Heart left ventricle (tissue), 13 donors: Measurements from ENCODE around the gene LIMA1.
"Not testable (repeated sequence)": the region's sequence is repeated elsewhere in the genome, so short reads cannot be mapped to it uniquely, and the experiment has no call there.

ENCODE experiments used
- CTCF ChIP-seq, 12 donors: fragments of 200-600 bp; sonication (generic) in 4 of 12; IDR thresholded peaks; one replicate each; pipeline versions ENCODE4 v1.5.0 to v1.8.0; 2018 to 2022; ENCODE audit warnings: antibody characterized with exemption in 12 of 12, mild to moderate bottlenecking in 5 of 12
- POLR2A ChIP-seq, 2 donors: fragments of 450-650 bp; IDR thresholded peaks; one replicate each; pipeline ENCODE4 v1.6.1; 2017; ENCODE audit warnings: antibody characterized with exemption in 2 of 2, mild to moderate bottlenecking in 2 of 2, moderate library complexity in 2 of 2
- donor health status: ischemic (EF 13 %, LVEDD 7.1; RV severe dilation, severe dysfunction).
- donor health status: DM: no; HTN: yes; CAD: no.
- donor health status: DM: no; HTN: no; CAD: no.
- donor health status: ischemic (EF 25% LVEDD 6.9; RV normal size, moderate dysfunction).
- donor health status: ischemic (EF 25% LVEDD 5.7; RV mildly dilated, moderate dysfunction).
- donor health status: ischemic (EF 35%, LVEDD 5.7; RV mildly dilated, moderate dysfunction).
- donor health status: nonischemic (EF 11% LVEDD 7.7; RV severe dilation, severe dysfunction).
- donor health status: DM: yes; HTN: yes; CAD: no.
- donor health status: PGD.
- donor health status: ischemic (EF 29% LVEDD 5.4; RV normal size, mild dysfunction).
- donor health status: nonischemic (EF 23%, LVEDD 6.1; RV moderate dilation, normal function).

- not testable (repeated sequence) for TF ChIP-seq CTCF, POLR2A (IDR thresholded peaks at IDR 0.05)
Observed at GRCh38 chr12:50219001-50219400, 64.3 kb downstream of the LIMA1 start.
